ENCODE data around the gene MYORG.

GRCh38 chr9:34374339-34374738, 2.4 kb downstream of the MYORG start:
- TF ChIP-seq ZNF785 (CRISPR knock-in tag; IDR thresholded peaks at IDR 0.05): no peak
- TF ChIP-seq ZNF274 (IDR thresholded peaks at IDR 0.05; ENCODE audit: borderline replicate concordance, low read depth, low read length): no peak
- no peak for TF ChIP-seq CREB1 (IDR thresholded peaks at IDR 0.05)
- no peak for TF ChIP-seq CREB1 (CRISPR knock-in tag; IDR thresholded peaks at IDR 0.05)
- no peak for TF ChIP-seq STAT5B (CRISPR knock-in tag; IDR thresholded peaks at IDR 0.05)
- TF ChIP-seq BRF1 (IDR thresholded peaks at IDR 0.05; ENCODE audit: borderline replicate concordance, extremely low read depth, insufficient read length): no peak
- no peak for TF ChIP-seq FOXA3 (CRISPR knock-in tag; conservative IDR thresholded peaks at IDR 0.05 in 1 of 2, IDR thresholded peaks at IDR 0.05 in 1 of 2)
- TF ChIP-seq SNRNP70 (optimal IDR thresholded peaks at IDR 0.05; ENCODE audit: low read depth, low read length): no peak
- TF ChIP-seq HSF4 (CRISPR knock-in tag; IDR thresholded peaks at IDR 0.05; ENCODE audit: borderline replicate concordance): no peak
- TF ChIP-seq NR2C2 (CRISPR knock-in tag; IDR thresholded peaks at IDR 0.05): no peak
- TF ChIP-seq NR2C2 (tag; IDR thresholded peaks at IDR 0.05): no peak
- no peak for TF ChIP-seq SAFB2 (IDR thresholded peaks at IDR 0.05; ENCODE audit: borderline replicate concordance, low read depth, low read length, severe bottlenecking)

Measured in K562 (cell line).